ENCODE measurements around the gene UBA3.

Gene UBA3

GRCh38 chr3:69016901-69017300 lies 63.3 kb downstream of the UBA3 start:
- Histone ChIP-seq H3K36me3 (ENCODE audit: control insufficient read depth, low read length) (peaks cover 11% of the 10 kb centered on the region), H3K9me2 (replicated peaks; ENCODE audit: control insufficient read depth, low read length) (no peaks in the 10 kb centered on the region), H3K4me3 (ENCODE audit: low read length) (no peak overlapping the region), H3K27me3 (ENCODE audit: control insufficient read depth, low read length) (no peaks in the 10 kb centered on the region), H3K79me2 (ENCODE audit: control insufficient read depth, low read length) (no peaks in the 10 kb centered on the region; the same call in 1 of the 2 replicates), H3K4me2 (ENCODE audit: low read length) (no peak overlapping the region), H3F3A (ENCODE audit: control insufficient read depth, insufficient read depth) (peaks cover 14% of the 10 kb centered on the region; the same call in 1 of the 2 replicates), H3K4me1 (ENCODE audit: control insufficient read depth, low read length) (peaks cover 27% of the 10 kb centered on the region), H3K27ac (ENCODE audit: low read depth, low read length) (no peak overlapping the region), H3K9me3 (ENCODE audit: control insufficient read depth, insufficient read depth, low read length) (no peaks in the 10 kb centered on the region), H4K20me1 (ENCODE audit: control insufficient read depth, insufficient read depth, low read depth, low read length) (no peaks in the 10 kb centered on the region)
- TF ChIP-seq CTCF (IDR thresholded peaks at IDR 0.05; ENCODE audit: low read depth, low read length, poor library complexity, severe bottlenecking) (no peak), EZH2phosphoT487 (IDR thresholded peaks at IDR 0.05; ENCODE audit: borderline replicate concordance, low read length) (no peak)

- Histone ChIP-seq H3K4me1 (ENCODE audit: control insufficient read depth, low read length) (peaks cover 27% of the 10 kb centered on the region), H3K9me3 (ENCODE audit: control insufficient read depth, insufficient read depth, low read length) (no peaks in the 10 kb centered on the region), H3K27ac (ENCODE audit: low read depth, low read length) (no peak overlapping the region), H3K4me2 (ENCODE audit: low read length) (no peak overlapping the region), H3K36me3 (ENCODE audit: control insufficient read depth, low read length) (peaks cover 8% of the 10 kb centered on the region), H3F3A (ENCODE audit: control insufficient read depth, insufficient read depth) (peaks cover 14% of the 10 kb centered on the region; the same call in 1 of the 2 replicates), H3K4me3 (ENCODE audit: low read length) (no peak overlapping the region), H3K27me3 (ENCODE audit: control insufficient read depth, low read length) (no peaks in the 10 kb centered on the region), H3K79me2 (ENCODE audit: control insufficient read depth, low read length) (no peaks in the 10 kb centered on the region; the same call in 1 of the 2 replicates), H4K20me1 (ENCODE audit: control insufficient read depth, insufficient read depth, low read depth, low read length) (no peaks in the 10 kb centered on the region), H3K9me2 (replicated peaks; ENCODE audit: control insufficient read depth, low read length) (no peaks in the 10 kb centered on the region)
- TF ChIP-seq CTCF (IDR thresholded peaks at IDR 0.05; ENCODE audit: low read depth, low read length, poor library complexity, severe bottlenecking) (no peak), EZH2phosphoT487 (IDR thresholded peaks at IDR 0.05; ENCODE audit: borderline replicate concordance, low read length) (no peak)
Observed at GRCh38 chr3:69016102-69016501, 64.1 kb downstream of the UBA3 start.

- no peaks in the 10 kb centered on the region; the same call in 1 of the 2 replicates for H3K79me2 ChIP-seq (ENCODE audit: control insufficient read depth, low read length)
- H3K4me2 ChIP-seq (ENCODE audit: low read length): peak overlapping the region; percentile 93
- peaks cover 27% of the 10 kb centered on the region for H3K4me1 ChIP-seq (ENCODE audit: control insufficient read depth, low read length)
- H3K36me3 ChIP-seq (ENCODE audit: control insufficient read depth, low read length): peaks cover 8% of the 10 kb centered on the region
- 0 out of 2 replicates have a peak, but pooled peaks cover 4% of the 10 kb centered on the region for H3F3A ChIP-seq (ENCODE audit: control insufficient read depth, insufficient read depth)
- no peaks in the 10 kb centered on the region for H3K9me3 ChIP-seq (ENCODE audit: control insufficient read depth, insufficient read depth, low read length)
- no peaks in the 10 kb centered on the region for H3K9me2 ChIP-seq (replicated peaks; ENCODE audit: control insufficient read depth, low read length)
- H3K27ac ChIP-seq (ENCODE audit: low read depth, low read length): peak overlapping the region; percentile 1; the same call in 1 of the 2 replicates
- H3K27me3 ChIP-seq (ENCODE audit: control insufficient read depth, low read length): no peaks in the 10 kb centered on the region
- no peaks in the 10 kb centered on the region for H4K20me1 ChIP-seq (ENCODE audit: control insufficient read depth, insufficient read depth, low read depth, low read length)
- H3K4me3 ChIP-seq (ENCODE audit: low read length): peak overlapping the region; percentile 74
- TF ChIP-seq CTCF (IDR thresholded peaks at IDR 0.05; ENCODE audit: low read depth, low read length, poor library complexity, severe bottlenecking) (no peak), EZH2phosphoT487 (IDR thresholded peaks at IDR 0.05; ENCODE audit: borderline replicate concordance, low read length) (no peak)
Observed at GRCh38 chr3:69014022-69014580, 66.1 kb downstream of the UBA3 start.
